GM13977 (cell line): ENCODE results near the gene PSMD13.
A peak's percentile ranks its signal among the peaks of the same experiment; 100 is the strongest.

Experiments
- DNase-seq: peaks from one replicate; pipeline ENCODE4 v3.0.0; 2012; ENCODE audit warnings: low spot score
- in situ Hi-C: fragments of 300-500 bp; cut with MboI; formaldehyde crosslinking; loops from one replicate; pipeline ENCODE4 v1.12.0; 2022; ENCODE audit warnings: low sequenced_read_pairs, low pct_unique_long_range_greater_than_20kb, mixed read lengths, inconsistent platforms; ENCODE audit not compliant: unreplicated experiment
- TF ChIP-seq, protein P1 (sequence below): IDR thresholded peaks from 2 replicates; pipeline ENCODE4 v1.5.1; 2012; ENCODE audit warnings: mild to moderate bottlenecking, control low read depth; ENCODE audit not compliant: insufficient read depth; ENCODE audit errors: extremely low read depth, missing control alignments

The PSMD13 gene

DNA sequence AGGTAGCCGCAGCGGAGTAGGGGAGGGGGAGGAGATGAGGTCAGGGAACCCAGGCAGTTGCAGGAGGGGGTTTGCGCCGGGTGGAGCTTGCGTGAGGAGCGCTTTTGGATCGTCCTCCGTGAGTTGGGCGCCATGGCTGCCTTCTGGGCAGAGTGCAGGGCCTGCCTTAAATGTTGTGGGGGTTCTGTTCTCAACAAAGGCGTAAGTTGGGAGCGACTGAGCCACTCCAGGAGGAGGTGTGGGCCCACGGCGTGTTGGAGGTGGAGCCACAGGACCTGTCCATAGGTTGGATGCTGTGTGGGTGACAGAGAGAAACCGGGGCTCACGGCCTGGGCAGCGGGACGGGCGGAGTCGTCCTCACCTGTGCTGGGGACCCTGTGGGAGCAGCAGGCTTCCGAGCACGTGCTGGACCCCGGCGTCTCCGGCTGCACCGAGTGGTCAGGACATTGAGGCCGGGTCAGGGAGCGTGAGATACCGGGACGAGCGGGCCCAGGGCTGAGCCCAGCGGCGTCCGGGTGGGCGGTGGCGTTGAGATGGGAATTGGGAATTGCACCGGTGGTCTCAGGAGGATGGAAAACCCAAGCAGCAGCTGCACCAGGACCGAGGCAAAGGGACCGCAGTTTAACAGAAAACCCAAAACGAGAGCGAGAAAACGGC is 51.2 kb downstream of the PSMD13 start:
- in situ Hi-C loops, result no loop called here

DNA sequence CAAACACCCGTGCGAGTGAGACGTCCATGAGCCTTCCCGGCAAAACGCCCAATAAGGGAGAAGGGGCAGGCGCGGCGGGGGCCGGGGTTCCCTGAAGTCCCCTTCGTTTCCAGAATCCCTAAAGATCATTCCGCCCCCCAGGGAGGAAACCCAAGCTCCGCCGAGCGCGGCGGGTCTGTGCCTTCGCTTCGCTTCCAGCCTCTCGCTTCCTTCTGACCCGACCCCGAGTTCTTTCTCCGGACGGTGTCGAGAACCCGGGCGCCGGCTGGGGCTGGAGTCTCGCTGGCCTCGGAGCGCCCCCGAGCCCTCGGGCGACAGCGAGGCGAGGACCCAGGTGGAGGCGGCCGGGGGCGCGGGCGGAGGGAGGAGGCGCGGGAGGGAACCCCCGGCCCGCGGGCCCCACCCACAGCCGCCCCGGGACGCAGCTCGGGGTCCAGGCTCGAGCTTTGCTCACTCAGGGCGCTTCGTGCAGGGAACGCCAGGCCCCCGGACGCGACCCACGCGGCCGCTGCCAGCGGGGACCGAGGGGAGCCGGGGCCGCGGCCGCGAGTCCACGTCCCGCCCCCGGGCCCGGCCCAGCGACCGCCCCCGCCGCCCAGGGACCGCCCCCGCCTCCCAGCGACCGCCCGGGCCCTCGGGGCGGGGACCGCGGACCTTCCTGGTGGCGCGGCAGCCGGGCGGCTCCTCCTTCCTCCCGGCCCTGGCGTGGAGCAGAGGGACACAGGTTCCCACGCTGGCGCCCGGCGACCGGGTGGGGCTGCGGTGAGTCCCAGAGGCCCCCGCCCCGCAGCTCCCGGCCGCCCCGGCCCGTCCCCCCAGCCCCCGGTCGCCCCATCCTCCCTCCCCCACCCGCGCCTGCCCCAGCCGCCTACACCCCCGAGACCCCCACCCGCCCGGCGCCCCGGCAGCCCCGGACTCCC is 52.0 kb downstream of the PSMD13 start, which contains the start of gene PGGHG:
Gene PGGHG (plus strand): TSS at position 649 of the 920 bp plus-strand sequence. CDS start 691 bp downstream, outside the sequence.
- TF ChIP-seq, protein P1, sequence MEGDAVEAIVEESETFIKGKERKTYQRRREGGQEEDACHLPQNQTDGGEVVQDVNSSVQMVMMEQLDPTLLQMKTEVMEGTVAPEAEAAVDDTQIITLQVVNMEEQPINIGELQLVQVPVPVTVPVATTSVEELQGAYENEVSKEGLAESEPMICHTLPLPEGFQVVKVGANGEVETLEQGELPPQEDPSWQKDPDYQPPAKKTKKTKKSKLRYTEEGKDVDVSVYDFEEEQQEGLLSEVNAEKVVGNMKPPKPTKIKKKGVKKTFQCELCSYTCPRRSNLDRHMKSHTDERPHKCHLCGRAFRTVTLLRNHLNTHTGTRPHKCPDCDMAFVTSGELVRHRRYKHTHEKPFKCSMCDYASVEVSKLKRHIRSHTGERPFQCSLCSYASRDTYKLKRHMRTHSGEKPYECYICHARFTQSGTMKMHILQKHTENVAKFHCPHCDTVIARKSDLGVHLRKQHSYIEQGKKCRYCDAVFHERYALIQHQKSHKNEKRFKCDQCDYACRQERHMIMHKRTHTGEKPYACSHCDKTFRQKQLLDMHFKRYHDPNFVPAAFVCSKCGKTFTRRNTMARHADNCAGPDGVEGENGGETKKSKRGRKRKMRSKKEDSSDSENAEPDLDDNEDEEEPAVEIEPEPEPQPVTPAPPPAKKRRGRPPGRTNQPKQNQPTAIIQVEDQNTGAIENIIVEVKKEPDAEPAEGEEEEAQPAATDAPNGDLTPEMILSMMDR, result no peak
- DNase-seq, result peak; percentile 95
- in situ Hi-C loops, result no loop called here

More for the DNA sequence above, 51.2 kb downstream of the PSMD13 start:
- no peak for DNase-seq
- TF ChIP-seq, protein P1, result no peak

DNA sequence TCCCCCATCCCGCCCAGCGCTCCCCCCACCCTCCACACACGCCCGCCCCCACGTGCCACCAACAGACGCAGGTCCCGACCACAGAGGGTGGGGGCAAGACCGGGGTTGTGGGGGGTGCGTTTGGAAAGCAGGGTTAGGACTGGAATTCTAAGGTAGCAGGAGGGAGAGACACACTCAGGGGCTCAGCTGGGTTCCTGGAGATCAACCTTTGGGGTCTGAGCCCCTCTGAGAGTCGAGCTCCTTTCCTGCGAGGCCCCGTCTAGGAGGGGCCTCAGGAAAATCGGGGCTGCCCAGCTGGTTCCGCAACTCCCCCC is 52.6 kb downstream of the PSMD13 start:
- TF ChIP-seq, protein P1, result no peak
- no peak for DNase-seq
- in situ Hi-C loops, result no loop called here

DNA sequence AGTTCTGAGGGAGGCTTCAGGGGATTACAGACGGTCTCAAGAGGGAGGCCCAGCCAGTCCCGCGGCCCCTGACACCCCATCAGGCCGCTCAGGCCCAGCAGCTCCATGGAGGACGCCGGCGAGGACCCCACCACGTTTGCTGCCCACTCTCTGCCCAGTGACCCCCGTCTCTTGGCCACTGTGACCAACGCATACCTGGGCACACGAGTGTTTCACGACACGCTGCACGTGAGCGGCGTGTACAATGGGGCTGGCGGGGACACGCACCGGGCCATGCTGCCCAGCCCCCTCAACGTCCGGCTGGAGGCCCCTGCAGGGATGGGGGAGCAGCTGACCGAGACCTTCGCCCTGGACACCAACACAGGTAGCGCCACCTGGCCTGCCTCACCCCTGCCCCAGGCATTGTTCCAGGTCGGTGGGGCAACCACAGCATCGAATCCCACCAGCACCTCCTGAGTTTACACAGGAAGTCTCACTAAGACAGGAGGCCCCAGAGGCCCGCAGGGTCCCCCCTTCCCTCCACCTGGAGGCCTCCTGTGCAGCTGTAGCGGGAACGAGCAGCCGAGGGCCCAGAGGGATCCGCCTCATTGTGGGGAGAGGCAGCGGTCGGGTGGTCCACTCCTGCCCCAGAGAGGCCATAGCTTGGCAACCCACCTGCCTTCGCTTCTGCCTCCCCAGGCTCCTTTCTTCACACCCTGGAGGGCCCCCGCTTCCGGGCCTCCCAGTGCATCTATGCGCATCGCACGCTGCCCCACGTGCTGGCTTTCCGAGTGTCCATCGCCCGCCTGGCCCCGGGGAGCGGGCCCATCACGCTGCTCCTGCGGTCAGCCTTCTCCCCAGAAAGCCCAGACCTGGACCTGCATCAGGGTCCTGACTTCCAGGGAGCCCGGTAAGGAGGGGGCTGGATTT is 53.2 kb downstream of the PSMD13 start:
- in situ Hi-C loops, result no loop called here
- TF ChIP-seq, protein P1, result no peak

DNA sequence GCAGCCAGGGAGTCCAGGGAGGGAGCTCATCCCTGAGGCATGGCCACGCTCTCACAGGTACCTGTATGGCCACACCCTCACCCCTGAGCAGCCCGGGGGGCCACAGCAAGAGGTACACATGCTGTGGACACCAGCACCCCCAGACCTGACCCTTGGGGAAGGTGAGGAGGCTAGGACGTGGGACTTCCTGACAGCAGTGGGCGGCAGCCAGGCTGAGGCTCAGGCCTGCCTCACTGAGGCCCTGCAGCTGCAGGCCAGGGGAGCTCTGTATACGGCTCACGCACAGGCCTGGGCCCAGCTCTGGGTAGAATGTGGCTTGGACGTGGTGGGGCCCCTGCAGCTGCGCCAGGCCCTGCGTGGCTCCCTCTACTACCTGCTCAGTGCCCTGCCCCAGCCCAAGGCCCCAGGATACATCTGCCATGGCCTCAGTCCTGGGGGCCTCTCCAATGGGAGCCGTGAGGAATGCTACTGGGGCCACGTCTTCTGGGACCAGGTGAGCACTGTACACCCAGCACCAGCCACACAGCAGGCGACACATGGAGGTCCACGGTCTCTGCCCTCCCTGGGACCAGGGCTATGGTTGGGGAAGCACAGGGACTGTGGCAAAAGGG is 54.0 kb downstream of the PSMD13 start:
- DNase-seq, result no peak
- in situ Hi-C loops, result no loop called here
- TF ChIP-seq, protein P1, result no peak

More for the DNA sequence above, 53.2 kb downstream of the PSMD13 start:
- peak; percentile 59 for DNase-seq
